ENCODE results near the gene AKR7A3.

Gene AKR7A3

DNA sequence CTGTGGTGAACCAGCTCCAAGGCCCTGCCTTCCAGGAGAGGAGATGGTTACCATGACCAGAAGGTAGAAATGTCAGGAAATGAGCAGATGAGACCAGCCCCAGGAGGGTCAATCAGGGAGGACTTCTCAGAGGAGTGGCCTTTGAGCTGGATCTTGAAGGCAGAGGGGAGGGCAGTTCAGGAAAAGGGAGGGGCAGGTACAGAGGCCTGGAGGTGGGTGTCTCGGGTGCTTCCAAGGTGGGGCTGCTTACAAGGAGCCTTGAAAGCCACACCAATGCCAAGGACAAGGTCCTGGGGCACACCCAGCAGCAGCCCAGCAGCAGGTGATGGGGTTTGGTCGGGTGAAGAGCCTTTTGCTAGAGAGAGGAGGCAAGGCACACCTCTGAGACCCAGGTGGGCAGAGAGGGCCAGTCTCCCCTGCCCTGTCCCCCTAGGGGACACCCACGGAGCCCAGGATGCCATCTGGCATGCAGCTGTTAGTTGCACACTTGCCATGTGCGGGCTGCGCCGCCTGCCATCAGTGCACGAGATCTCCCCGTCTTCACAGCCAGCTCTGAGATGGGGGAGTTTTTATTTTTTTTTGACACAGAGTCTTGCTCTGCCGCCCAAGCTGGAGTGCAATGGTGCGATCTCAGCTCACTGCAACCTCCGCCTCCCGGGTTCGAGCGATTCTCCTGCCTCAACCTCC, 42.0 kb upstream of the AKR7A3 start:
- DNase-seq (ENCODE audit: low read depth) = no peak
- no peak overlapping the region for H3K4me3 ChIP-seq (ENCODE audit: low read depth, low read length)
- TF ChIP-seq, protein P1, sequence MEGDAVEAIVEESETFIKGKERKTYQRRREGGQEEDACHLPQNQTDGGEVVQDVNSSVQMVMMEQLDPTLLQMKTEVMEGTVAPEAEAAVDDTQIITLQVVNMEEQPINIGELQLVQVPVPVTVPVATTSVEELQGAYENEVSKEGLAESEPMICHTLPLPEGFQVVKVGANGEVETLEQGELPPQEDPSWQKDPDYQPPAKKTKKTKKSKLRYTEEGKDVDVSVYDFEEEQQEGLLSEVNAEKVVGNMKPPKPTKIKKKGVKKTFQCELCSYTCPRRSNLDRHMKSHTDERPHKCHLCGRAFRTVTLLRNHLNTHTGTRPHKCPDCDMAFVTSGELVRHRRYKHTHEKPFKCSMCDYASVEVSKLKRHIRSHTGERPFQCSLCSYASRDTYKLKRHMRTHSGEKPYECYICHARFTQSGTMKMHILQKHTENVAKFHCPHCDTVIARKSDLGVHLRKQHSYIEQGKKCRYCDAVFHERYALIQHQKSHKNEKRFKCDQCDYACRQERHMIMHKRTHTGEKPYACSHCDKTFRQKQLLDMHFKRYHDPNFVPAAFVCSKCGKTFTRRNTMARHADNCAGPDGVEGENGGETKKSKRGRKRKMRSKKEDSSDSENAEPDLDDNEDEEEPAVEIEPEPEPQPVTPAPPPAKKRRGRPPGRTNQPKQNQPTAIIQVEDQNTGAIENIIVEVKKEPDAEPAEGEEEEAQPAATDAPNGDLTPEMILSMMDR (conservative IDR thresholded peaks at IDR 0.05; ENCODE audit: low read depth, low read length) = no peak

DNA sequence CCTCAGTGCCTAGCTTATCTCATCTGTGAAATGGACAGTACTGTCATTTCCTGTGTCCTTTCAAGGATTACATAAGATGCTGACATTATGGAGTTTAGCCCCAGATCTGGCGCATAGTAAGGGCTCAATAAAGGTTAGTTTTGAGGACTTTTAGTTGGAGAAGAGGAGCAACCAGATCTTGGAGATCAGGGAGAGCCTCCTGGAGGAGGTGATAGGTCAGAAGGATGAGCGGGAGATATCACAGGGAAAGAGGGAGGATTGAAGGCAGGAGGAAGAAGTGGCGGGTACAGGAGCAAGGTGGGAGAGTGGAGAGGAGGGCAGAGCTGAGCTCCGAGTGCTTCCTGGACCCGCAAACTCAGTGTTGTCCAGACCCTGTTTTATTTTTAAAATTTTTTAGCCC, 41.0 kb upstream of the AKR7A3 start:
- no peak for DNase-seq (ENCODE audit: low read depth)
- no peak overlapping the region for H3K4me3 ChIP-seq (ENCODE audit: low read depth, low read length)
- TF ChIP-seq, protein P1 (conservative IDR thresholded peaks at IDR 0.05; ENCODE audit: low read depth, low read length) = no peak

DNA sequence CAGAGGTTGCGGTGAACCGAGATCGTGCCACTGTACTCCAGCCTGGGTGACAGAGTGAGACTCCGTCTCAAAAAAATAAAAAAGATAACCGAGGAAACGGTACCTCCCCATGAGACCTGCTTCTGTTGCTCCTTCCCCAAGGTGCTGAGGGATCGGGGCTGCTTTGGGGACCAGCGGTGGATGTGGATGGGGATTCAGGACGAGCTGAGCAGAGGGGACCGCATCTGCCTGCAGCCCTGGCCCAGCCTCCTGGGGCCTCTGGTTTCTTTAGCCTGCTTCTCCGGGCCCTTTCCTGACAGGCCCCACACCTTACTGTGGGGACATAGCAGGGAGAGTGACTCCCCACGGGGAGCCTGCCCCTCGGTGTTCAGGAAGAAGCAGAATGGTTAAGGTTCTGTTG, 40.6 kb upstream of the AKR7A3 start:
- TF ChIP-seq, protein P1 (conservative IDR thresholded peaks at IDR 0.05; ENCODE audit: low read depth, low read length) = no peak
- no peak overlapping the region for H3K4me3 ChIP-seq (ENCODE audit: low read depth, low read length)
- no peak for DNase-seq (ENCODE audit: low read depth)

DNA sequence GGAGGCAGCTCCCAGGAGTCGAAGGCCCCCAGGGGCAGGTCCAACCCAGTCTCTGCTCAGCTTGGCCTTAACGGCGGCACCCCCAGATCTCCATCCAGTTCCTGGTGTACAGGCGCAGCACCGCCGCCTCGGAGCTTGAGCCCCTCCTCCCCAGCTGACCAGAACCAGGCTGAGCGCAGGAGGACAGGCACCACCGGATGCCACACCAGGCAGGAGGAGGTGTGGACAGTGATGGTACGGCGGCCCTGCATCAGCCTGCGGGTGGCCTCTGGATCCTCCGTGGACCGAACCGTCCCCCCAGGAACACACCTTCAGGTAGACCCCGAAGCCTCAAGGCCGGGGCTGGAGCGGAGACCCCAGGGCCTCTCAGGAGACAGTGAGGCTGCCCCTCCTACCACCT, 39.9 kb upstream of the AKR7A3 start:
- TF ChIP-seq, protein P1 (conservative IDR thresholded peaks at IDR 0.05; ENCODE audit: low read depth, low read length) = no peak
- H3K4me3 ChIP-seq (ENCODE audit: low read depth, low read length) = no peak overlapping the region
- no peak for DNase-seq (ENCODE audit: low read depth)

DNA sequence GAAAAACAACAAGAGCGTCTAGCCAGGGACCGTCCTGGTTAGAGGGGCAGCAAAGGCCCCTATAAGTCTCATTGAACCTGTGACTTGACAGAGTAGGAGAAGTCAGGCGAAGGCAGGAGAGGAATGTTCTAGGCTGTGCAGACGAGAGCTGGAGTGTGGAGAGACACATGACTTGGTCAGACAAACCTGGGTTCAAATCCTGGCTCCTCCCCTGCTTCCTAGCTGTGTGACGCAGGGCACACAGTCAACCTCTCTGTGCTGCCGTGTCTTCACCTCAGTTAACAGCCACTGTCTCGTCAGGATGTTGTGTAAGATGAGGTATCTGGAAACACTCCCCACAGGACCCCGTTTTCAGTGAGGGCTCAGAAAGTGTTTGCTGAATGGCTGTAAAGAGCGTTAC, 39.2 kb upstream of the AKR7A3 start:
- H3K4me3 ChIP-seq (ENCODE audit: low read depth, low read length) = no peak overlapping the region
- no peak for DNase-seq (ENCODE audit: low read depth)
- TF ChIP-seq, protein P1 (conservative IDR thresholded peaks at IDR 0.05; ENCODE audit: low read depth, low read length) = no peak

DNA sequence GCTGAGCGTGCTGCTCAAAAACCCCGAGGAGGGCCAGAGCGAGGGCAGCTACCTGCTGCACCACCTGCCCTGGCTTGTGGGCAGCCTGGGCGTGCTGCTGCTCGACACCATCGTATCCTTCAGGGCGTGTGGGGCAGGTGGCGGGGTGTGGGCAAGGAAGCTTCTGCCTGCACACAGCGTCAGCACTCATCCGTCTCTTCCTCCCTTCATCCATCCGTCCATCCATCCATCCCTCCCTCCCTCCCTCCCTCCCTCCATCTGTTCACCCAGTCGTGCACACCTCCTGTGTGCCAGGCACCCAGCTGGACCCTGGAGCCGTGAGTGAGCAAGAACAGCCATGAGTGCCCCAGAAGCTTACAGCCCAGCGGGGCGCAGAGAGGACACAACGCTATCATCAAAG, 38.7 kb upstream of the AKR7A3 start:
- TF ChIP-seq, protein P1 (conservative IDR thresholded peaks at IDR 0.05; ENCODE audit: low read depth, low read length) = no peak
- no peak for DNase-seq (ENCODE audit: low read depth)
- no peak overlapping the region for H3K4me3 ChIP-seq (ENCODE audit: low read depth, low read length)

DNA sequence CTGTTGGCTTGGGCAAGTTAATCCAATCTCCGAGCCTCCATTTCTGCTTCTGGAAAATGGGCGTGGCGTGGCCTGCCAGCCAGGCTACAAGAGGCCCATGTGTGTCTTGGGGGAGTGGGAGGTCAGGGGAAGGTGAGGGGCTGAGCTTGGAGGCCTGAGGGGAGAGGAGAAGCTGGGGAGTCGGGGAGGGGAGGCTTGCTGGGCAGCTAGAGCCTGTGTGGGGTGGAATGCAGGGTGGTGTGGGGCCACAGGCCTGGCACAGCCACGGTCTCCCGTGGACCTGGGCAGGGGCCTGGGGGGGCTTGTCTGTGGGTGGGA, 38.1 kb upstream of the AKR7A3 start:
- TF ChIP-seq, protein P1 (conservative IDR thresholded peaks at IDR 0.05; ENCODE audit: low read depth, low read length) = no peak
- no peak for DNase-seq (ENCODE audit: low read depth)
- H3K4me3 ChIP-seq (ENCODE audit: low read depth, low read length) = no peak overlapping the region

All from choroid plexus epithelial cell (primary cell).